ENCODE measurements around the gene CNFN. TPM values are rescaled to one million over a fixed set of nuclear protein-coding genes. Genes with fewer than 3 reads are reported as not detected.

CNFN gene
- polyA plus RNA-seq, 2 of the 4 experiments (the other 2 are of a cell fraction), result 5.1 to 33.2 TPM

GRCh38 chr19:42355896-42356295 is 34.2 kb downstream of the CNFN start:
- H3K4me1 ChIP-seq, result no peaks in the 10 kb centered on the region
- DNase-seq (ENCODE audit: low read depth in 1 of 2, low spot score in 1 of 2) (no peak), ATAC-seq (no peak), FAIRE-seq (no peak)
- H3K4me3 ChIP-seq, result no peak overlapping the region
- CTCF ChIA-PET, result interaction anchor here (0.9 to 2.5 kb wide), 8 partner anchors 8 to 247 kb away, joined by 3 to 10 read pairs (median 4); partner anchors contain the start of gene POU2F2
- no peak overlapping the region for H3K4me2 ChIP-seq
- H3K27ac ChIP-seq, result no peak overlapping the region
- POLR2A ChIA-PET, result no interaction called here
- H3K9me3 ChIP-seq, result no peaks in the 10 kb centered on the region
- TF ChIP-seq, protein P1, sequence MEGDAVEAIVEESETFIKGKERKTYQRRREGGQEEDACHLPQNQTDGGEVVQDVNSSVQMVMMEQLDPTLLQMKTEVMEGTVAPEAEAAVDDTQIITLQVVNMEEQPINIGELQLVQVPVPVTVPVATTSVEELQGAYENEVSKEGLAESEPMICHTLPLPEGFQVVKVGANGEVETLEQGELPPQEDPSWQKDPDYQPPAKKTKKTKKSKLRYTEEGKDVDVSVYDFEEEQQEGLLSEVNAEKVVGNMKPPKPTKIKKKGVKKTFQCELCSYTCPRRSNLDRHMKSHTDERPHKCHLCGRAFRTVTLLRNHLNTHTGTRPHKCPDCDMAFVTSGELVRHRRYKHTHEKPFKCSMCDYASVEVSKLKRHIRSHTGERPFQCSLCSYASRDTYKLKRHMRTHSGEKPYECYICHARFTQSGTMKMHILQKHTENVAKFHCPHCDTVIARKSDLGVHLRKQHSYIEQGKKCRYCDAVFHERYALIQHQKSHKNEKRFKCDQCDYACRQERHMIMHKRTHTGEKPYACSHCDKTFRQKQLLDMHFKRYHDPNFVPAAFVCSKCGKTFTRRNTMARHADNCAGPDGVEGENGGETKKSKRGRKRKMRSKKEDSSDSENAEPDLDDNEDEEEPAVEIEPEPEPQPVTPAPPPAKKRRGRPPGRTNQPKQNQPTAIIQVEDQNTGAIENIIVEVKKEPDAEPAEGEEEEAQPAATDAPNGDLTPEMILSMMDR (IDR thresholded peaks at IDR 0.05), result no peak
- TF ChIP-seq ZC3H11A (IDR thresholded peaks at IDR 0.05), result no peak
- TF ChIP-seq CBX2 (IDR thresholded peaks at IDR 0.05; ENCODE audit: borderline replicate concordance, low read depth), result no peak
- no peak for TF ChIP-seq HEYL (CRISPR knock-in tag; IDR thresholded peaks at IDR 0.05)
- 91% methylated on average over 12 of the region's 12 CpGs for WGBS (ENCODE audit: missing lambda C conversion rate)

DNA sequence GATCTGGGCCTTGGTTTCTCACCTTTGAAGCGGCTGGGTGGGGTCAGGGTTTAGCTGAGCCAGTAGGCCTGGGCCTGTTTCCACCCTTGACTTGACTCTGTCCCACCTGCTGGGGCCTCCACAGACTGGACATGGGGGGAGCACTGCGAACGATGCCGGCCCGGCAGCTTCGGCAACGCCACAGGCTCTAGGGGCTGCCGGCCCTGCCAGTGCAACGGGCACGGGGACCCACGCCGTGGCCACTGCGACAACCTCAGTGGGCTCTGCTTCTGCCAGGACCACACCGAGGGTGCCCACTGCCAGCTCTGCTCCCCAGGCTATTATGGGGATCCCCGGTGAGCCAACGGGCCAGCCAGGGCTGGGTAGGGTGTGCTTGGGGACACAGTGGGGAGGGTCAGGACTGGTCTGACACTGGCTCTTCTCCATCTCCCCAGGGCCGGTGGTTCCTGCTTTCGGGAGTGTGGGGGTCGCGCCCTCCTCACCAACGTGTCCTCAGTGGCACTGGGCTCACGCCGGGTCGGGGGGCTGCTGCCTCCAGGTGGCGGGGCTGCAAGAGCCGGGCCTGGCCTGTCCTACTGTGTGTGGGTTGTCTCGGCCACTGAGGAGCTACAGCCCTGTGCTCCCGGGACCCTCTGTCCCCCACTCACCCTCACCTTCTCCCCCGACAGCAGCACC is 36.6 kb downstream of the CNFN start:
- CTCF ChIA-PET, result interaction anchor here (0.8 to 2.5 kb wide), 12 partner anchors 10 to 244 kb away, joined by 3 to 10 read pairs (median 6); no protein-coding TSS in a partner anchor
- TF ChIP-seq JUN (IDR thresholded peaks at IDR 0.05) (no peak), FOSB (CRISPR knock-in tag; IDR thresholded peaks at IDR 0.05) (no peak), BHLHE40 (IDR thresholded peaks at IDR 0.05; ENCODE audit: low read depth, low read length) (no peak), FOSL2 (IDR thresholded peaks at IDR 0.05) (no peak), FOSL2 (CRISPR knock-in tag; IDR thresholded peaks at IDR 0.05) (no peak), RARB (CRISPR knock-in tag; IDR thresholded peaks at IDR 0.05) (no peak), CBX2 (IDR thresholded peaks at IDR 0.05; ENCODE audit: borderline replicate concordance, low read depth) (no peak)
- TF ChIP-seq, protein P2, sequence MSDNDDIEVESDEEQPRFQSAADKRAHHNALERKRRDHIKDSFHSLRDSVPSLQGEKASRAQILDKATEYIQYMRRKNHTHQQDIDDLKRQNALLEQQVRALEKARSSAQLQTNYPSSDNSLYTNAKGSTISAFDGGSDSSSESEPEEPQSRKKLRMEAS (IDR thresholded peaks at IDR 0.05), result no peak
- H3K9me3 ChIP-seq, result no peaks in the 10 kb centered on the region
- FAIRE-seq (no peak), DNase-seq (ENCODE audit: low read depth in 1 of 2, low spot score in 1 of 2) (no peak), ATAC-seq (no peak)
- no peak overlapping the region for H3K4me2 ChIP-seq
- no peaks in the 10 kb centered on the region for H3K4me1 ChIP-seq
- no peak overlapping the region for H3K4me3 ChIP-seq
- WGBS (ENCODE audit: missing lambda C conversion rate), result 91% methylated on average over 29 of the region's 29 CpGs
- H3K27ac ChIP-seq, result no peak overlapping the region
- POLR2A ChIA-PET, result no interaction called here

DNA sequence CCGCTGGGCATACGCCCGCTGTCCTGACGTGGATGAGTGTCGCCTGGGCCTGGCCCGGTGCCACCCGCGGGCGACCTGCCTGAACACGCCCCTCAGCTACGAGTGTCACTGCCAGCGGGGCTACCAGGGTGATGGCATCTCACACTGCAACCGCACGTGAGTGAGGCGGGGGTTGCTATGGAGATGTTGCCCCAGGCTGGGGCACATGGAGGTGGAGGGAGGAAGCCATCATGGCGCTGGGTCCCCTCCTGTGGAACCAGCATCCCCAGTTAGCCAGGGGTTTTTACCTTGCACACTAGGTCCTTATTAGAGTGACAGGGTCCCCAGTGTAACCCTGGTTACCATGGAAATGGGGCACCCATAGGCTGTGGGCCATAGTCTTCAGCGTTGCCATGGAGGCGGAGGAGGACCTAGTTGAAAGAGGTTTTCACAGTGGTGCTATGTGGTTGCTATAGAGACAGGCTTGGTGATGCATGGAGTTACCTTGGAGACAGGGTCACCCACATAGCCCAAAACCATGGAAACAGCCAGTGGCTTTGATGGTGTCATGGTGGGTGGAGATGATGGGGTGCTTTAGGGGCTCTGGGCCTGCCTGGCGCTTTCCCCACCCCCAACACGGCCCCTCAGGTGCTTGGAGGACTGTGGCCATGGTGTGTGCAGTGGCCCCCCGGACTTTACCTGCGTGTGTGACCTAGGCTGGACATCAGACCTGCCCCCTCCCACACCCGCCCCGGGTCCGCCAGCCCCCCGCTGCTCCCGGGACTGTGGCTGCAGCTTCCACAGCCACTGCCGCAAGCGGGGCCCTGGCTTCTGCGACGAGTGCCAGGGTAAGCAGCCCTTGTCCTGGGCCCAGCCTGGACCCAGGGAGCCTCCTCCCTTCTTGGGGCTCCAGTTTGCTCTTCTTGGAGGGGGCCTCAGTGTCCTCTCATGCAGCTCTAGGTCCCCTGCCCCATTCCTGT is 37.5 kb downstream of the CNFN start:
- FAIRE-seq (no peak), DNase-seq (ENCODE audit: low read depth in 1 of 2, low spot score in 1 of 2) (peak in 1 of 2 experiments; percentile 72), ATAC-seq (peak; percentile 8 to 47; a peak in 4 of 6 replicates)
- Histone ChIP-seq H3K4me1 (no peaks in the 10 kb centered on the region), H3K9me3 (no peaks in the 10 kb centered on the region), H3K4me3 (no peak overlapping the region), H3K4me2 (no peak overlapping the region), H3K27ac (no peak overlapping the region)
- CTCF ChIA-PET, result interaction anchor here (1.0 kb wide), 1 partner anchor 48 kb away, joined by 3 read pairs; no protein-coding TSS in a partner anchor
- TF ChIP-seq CBX2 (IDR thresholded peaks at IDR 0.05; ENCODE audit: borderline replicate concordance, low read depth), result no peak
- no peak for TF ChIP-seq SMC3 (IDR thresholded peaks at IDR 0.05)
- TF ChIP-seq ZNF302 (CRISPR knock-in tag; IDR thresholded peaks at IDR 0.05), result no peak
- 90% methylated on average over 22 of the region's 31 CpGs for WGBS (ENCODE audit: missing lambda C conversion rate)
- POLR2A ChIA-PET, result interaction anchor here (0.6 kb wide), 1 partner anchor 21 kb away, joined by 6 read pairs; no protein-coding TSS in a partner anchor

- H3K4me1 ChIP-seq, result peaks cover 6% of the 10 kb centered on the region; the same call in 2 of the 3 replicates
- POLR2A ChIA-PET, result no interaction called here
- no peak overlapping the region for H3K27ac ChIP-seq
- ATAC-seq, result no peak
- CTCF ChIA-PET, result no interaction called here
- H3K4me3 ChIP-seq, result no peak overlapping the region
- no peak for FAIRE-seq
- no peaks in the 10 kb centered on the region for H3K9me3 ChIP-seq
- no peak for DNase-seq (ENCODE audit: low read depth in 1 of 2, low spot score in 1 of 2)
- H3K4me2 ChIP-seq, result no peak overlapping the region
- WGBS (ENCODE audit: missing lambda C conversion rate), result 92% methylated on average over 21 of the region's 21 CpGs
- no peak for TF ChIP-seq REST (IDR thresholded peaks at IDR 0.05)
- TF ChIP-seq USF2 (IDR thresholded peaks at IDR 0.05), result no peak
- no peak for TF ChIP-seq RNF2 (IDR thresholded peaks at IDR 0.05; ENCODE audit: borderline replicate concordance, low read depth)
- TF ChIP-seq ESRRA (IDR thresholded peaks at IDR 0.05; ENCODE audit: borderline replicate concordance, low read length), result no peak
- no peak for TF ChIP-seq JUNB (IDR thresholded peaks at IDR 0.05)
- TF ChIP-seq SMC3 (IDR thresholded peaks at IDR 0.05), result no peak
- TF ChIP-seq BHLHE40 (IDR thresholded peaks at IDR 0.05; ENCODE audit: low read depth, low read length), result no peak
- no peak for TF ChIP-seq RCOR1 (IDR thresholded peaks at IDR 0.05; ENCODE audit: low read depth, low read length)
- TF ChIP-seq EHF (CRISPR knock-in tag; IDR thresholded peaks at IDR 0.05), result no peak
Observed at GRCh38 chr19:42351079-42351735, 38.9 kb downstream of the CNFN start.
